Measurements from ENCODE around the gene PLB1.

DNA sequence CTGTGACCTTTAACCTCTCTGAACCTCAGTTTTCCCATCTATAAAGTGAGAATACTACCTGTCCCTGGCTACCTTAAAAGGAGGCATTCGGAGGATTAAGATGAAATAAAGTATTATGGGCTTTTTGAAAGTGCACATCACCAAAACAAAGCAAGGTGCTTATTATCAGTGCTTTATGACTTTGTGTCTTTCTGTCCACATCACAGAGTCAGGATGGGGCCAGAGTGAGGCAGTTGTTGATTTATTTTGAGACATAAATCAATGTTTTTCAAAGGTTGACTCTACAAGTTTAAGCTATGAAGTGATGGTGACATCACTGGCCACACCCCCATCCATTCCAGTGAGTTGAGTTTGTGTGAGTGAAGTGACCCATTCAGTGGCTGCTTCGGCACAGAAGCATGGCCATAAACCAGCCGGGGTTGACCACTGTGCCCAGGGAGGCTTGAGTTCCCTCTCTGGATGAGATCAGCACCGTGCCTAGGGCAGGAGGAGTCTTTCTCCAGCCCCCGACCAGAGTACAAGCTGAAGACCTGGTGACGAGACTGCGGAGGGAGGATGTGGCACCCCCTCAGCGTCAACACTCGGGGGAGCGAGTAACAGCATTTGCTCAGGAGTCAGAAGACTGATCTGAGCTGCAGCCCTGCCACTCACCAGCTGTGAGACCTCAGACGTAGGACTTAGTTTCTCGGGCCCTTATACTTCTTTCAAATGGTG lies 166.8 kb downstream of the PLB1 start:
- TF ChIP-seq EZH2 (IDR thresholded peaks at IDR 0.05) (no peak), POLR2AphosphoS5 (IDR thresholded peaks at IDR 0.05; ENCODE audit: borderline replicate concordance, low read depth, low read length) (no peak), FOXP2 (optimal IDR thresholded peaks at IDR 0.05; ENCODE audit: control extremely low read depth, extremely low read length, insufficient read depth) (no peak)
